ENCODE data around the gene ATAD2B.

ATAD2B gene

GRCh38 chr2:23772684-23773083 lies 154.2 kb downstream of the ATAD2B start:
- Histone ChIP-seq H3K27ac (ENCODE audit: low read length) (no peak overlapping the region), H2AFZ (ENCODE audit: low read length) (no peak overlapping the region), H3K9me3 (replicated peaks; ENCODE audit: insufficient read depth, low read length) (no peaks in the 10 kb centered on the region), H3K4me3 (ENCODE audit: low read length) (no peak overlapping the region), H3K79me2 (ENCODE audit: low read length) (no peaks in the 10 kb centered on the region), H3K9ac (ENCODE audit: low read length) (no peak overlapping the region), H3K36me3 (replicated peaks; ENCODE audit: insufficient read depth, low read length) (no peaks in the 10 kb centered on the region), H3K27me3 (replicated peaks; ENCODE audit: insufficient read depth, low read length) (no peaks in the 10 kb centered on the region), H3K9me2 (replicated peaks; ENCODE audit: insufficient read depth, low read length) (no peaks in the 10 kb centered on the region), H3F3A (ENCODE audit: insufficient read depth, low read length) (no peaks in the 10 kb centered on the region), H4K20me1 (ENCODE audit: insufficient read depth, low read length) (no peaks in the 10 kb centered on the region), H3K4me1 (ENCODE audit: low read length) (no peaks in the 10 kb centered on the region), H3K4me2 (ENCODE audit: low read depth, low read length) (no peak overlapping the region)
- TF ChIP-seq CTCF (IDR thresholded peaks at IDR 0.05; ENCODE audit: low read length): no peak
- no peak for TF ChIP-seq EZH2phosphoT487 (IDR thresholded peaks at IDR 0.05; ENCODE audit: low read length)
- no peak for TF ChIP-seq EZH2 (optimal IDR thresholded peaks at IDR 0.05; ENCODE audit: low read depth, low read length)
- DNase-seq: no peak

- TF ChIP-seq EZH2 (optimal IDR thresholded peaks at IDR 0.05; ENCODE audit: low read depth, low read length): no peak
- Histone ChIP-seq H4K20me1 (ENCODE audit: insufficient read depth, low read length) (no peaks in the 10 kb centered on the region), H3K4me3 (ENCODE audit: low read length) (no peak overlapping the region), H3K36me3 (replicated peaks; ENCODE audit: insufficient read depth, low read length) (no peaks in the 10 kb centered on the region), H3F3A (ENCODE audit: insufficient read depth, low read length) (no peaks in the 10 kb centered on the region), H3K9ac (ENCODE audit: low read length) (no peak overlapping the region), H2AFZ (ENCODE audit: low read length) (no peak overlapping the region), H3K27me3 (replicated peaks; ENCODE audit: insufficient read depth, low read length) (no peaks in the 10 kb centered on the region), H3K27ac (ENCODE audit: low read length) (no peak overlapping the region), H3K4me1 (ENCODE audit: low read length) (no peaks in the 10 kb centered on the region), H3K9me2 (replicated peaks; ENCODE audit: insufficient read depth, low read length) (no peaks in the 10 kb centered on the region), H3K9me3 (replicated peaks; ENCODE audit: insufficient read depth, low read length) (no peaks in the 10 kb centered on the region), H3K79me2 (ENCODE audit: low read length) (no peaks in the 10 kb centered on the region), H3K4me2 (ENCODE audit: low read depth, low read length) (no peak overlapping the region)
- DNase-seq: no peak
Observed at GRCh38 chr2:23772056-23772455, 154.9 kb downstream of the ATAD2B start.

- TF ChIP-seq EZH2phosphoT487 (IDR thresholded peaks at IDR 0.05; ENCODE audit: low read length) (no peak), CTCF (IDR thresholded peaks at IDR 0.05; ENCODE audit: low read length) (no peak), EZH2 (optimal IDR thresholded peaks at IDR 0.05; ENCODE audit: low read depth, low read length) (no peak)
- no peak for DNase-seq
- no peaks in the 10 kb centered on the region for H3K27me3 ChIP-seq (replicated peaks; ENCODE audit: insufficient read depth, low read length)
- no peaks in the 10 kb centered on the region for H4K20me1 ChIP-seq (ENCODE audit: insufficient read depth, low read length)
- H3K4me2 ChIP-seq (ENCODE audit: low read depth, low read length): no peak overlapping the region
- no peaks in the 10 kb centered on the region for H3F3A ChIP-seq (ENCODE audit: insufficient read depth, low read length)
- H3K9me2 ChIP-seq (replicated peaks; ENCODE audit: insufficient read depth, low read length): no peaks in the 10 kb centered on the region
- no peaks in the 10 kb centered on the region for H3K79me2 ChIP-seq (ENCODE audit: low read length)
- no peaks in the 10 kb centered on the region for H3K36me3 ChIP-seq (replicated peaks; ENCODE audit: insufficient read depth, low read length)
- H2AFZ ChIP-seq (ENCODE audit: low read length): no peak overlapping the region
- H3K9ac ChIP-seq (ENCODE audit: low read length): no peak overlapping the region
- H3K27ac ChIP-seq (ENCODE audit: low read length): no peak overlapping the region
- H3K4me1 ChIP-seq (ENCODE audit: low read length): no peaks in the 10 kb centered on the region
- H3K9me3 ChIP-seq (replicated peaks; ENCODE audit: insufficient read depth, low read length): no peaks in the 10 kb centered on the region
- H3K4me3 ChIP-seq (ENCODE audit: low read length): no peak overlapping the region
Observed at GRCh38 chr2:23769364-23769763, 157.6 kb downstream of the ATAD2B start.

- TF ChIP-seq CTCF (IDR thresholded peaks at IDR 0.05; ENCODE audit: low read length) (no peak), EZH2 (optimal IDR thresholded peaks at IDR 0.05; ENCODE audit: low read depth, low read length) (no peak), EZH2phosphoT487 (IDR thresholded peaks at IDR 0.05; ENCODE audit: low read length) (no peak)
- no peak overlapping the region for H3K4me2 ChIP-seq (ENCODE audit: low read depth, low read length)
- H3K9ac ChIP-seq (ENCODE audit: low read length): no peak overlapping the region
- H2AFZ ChIP-seq (ENCODE audit: low read length): no peak overlapping the region
- no peaks in the 10 kb centered on the region for H3K9me3 ChIP-seq (replicated peaks; ENCODE audit: insufficient read depth, low read length)
- no peak for DNase-seq
- H3K4me3 ChIP-seq (ENCODE audit: low read length): no peak overlapping the region
- no peaks in the 10 kb centered on the region for H3F3A ChIP-seq (ENCODE audit: insufficient read depth, low read length)
- H3K79me2 ChIP-seq (ENCODE audit: low read length): no peaks in the 10 kb centered on the region
- H3K36me3 ChIP-seq (replicated peaks; ENCODE audit: insufficient read depth, low read length): no peaks in the 10 kb centered on the region
- no peaks in the 10 kb centered on the region for H3K9me2 ChIP-seq (replicated peaks; ENCODE audit: insufficient read depth, low read length)
- H3K27me3 ChIP-seq (replicated peaks; ENCODE audit: insufficient read depth, low read length): no peaks in the 10 kb centered on the region
- no peaks in the 10 kb centered on the region for H4K20me1 ChIP-seq (ENCODE audit: insufficient read depth, low read length)
- no peaks in the 10 kb centered on the region for H3K4me1 ChIP-seq (ENCODE audit: low read length)
- no peak overlapping the region for H3K27ac ChIP-seq (ENCODE audit: low read length)
Observed at GRCh38 chr2:23767876-23768621, 158.9 kb downstream of the ATAD2B start.
